NCI-H82 treated with DMSO at 0.1 percent for 48 hours (cell line): ENCODE measurements around the gene CCND3.

Experiments used
- DNase-seq: peaks from one replicate; lab custom pipeline; 2025; ENCODE audit not compliant: unreplicated experiment; lab: John Stamatoyannopoulos, UW

The CCND3 gene

GRCh38 chr6:41927253-41927652, 14.4 kb downstream of the CCND3 start:
- DNase-seq, result no peak

- DNase-seq, result no peak
Measured at GRCh38 chr6:41922154-41922553, 19.5 kb downstream of the CCND3 start.

- no peak for DNase-seq
Measured at GRCh38 chr6:41921712-41921998, 20.0 kb downstream of the CCND3 start.

GRCh38 chr6:41920921-41921711, 20.5 kb downstream of the CCND3 start, which contains the start of the genes BYSL and MED20:
Gene BYSL (plus strand): TSS chr6:41921499. CDS start chr6:41921563, 64 bp downstream.
Gene MED20 (minus strand): TSS chr6:41921139. CDS start chr6:41921018, 121 bp downstream.
- peak; percentile 85 for DNase-seq

GRCh38 chr6:41917528-41917927, 24.1 kb downstream of the CCND3 start:
- no peak for DNase-seq

GRCh38 chr6:41914869-41915530, 26.6 kb downstream of the CCND3 start:
- DNase-seq, result no peak

- no peak for DNase-seq
Measured at GRCh38 chr6:41914343-41914742, 27.3 kb downstream of the CCND3 start.

- DNase-seq, result no peak
Measured at GRCh38 chr6:41909727-41910126, 31.9 kb downstream of the CCND3 start.

GRCh38 chr6:41901882-41902519, 39.6 kb downstream of the CCND3 start:
- no peak for DNase-seq

GRCh38 chr6:41900861-41901260, 40.7 kb downstream of the CCND3 start:
- DNase-seq, result no peak

- no peak for DNase-seq
Measured at GRCh38 chr6:41896281-41896680, 45.3 kb downstream of the CCND3 start.

GRCh38 chr6:41895300-41896233, 46.0 kb downstream of the CCND3 start, which contains the start of gene USP49:
Gene USP49 (minus strand): TSS chr6:41895375. CDS start chr6:41806983, 88,392 bp downstream.
- peak; percentile 91 for DNase-seq

- DNase-seq, result peak; percentile 71
Measured at GRCh38 chr6:41894366-41895299, 47.0 kb downstream of the CCND3 start.

- DNase-seq, result no peak
Measured at GRCh38 chr6:41892921-41893564, 48.6 kb downstream of the CCND3 start.

GRCh38 chr6:41887331-41887751, 54.3 kb downstream of the CCND3 start:
- peak; percentile 92 for DNase-seq

- DNase-seq, result no peak
Measured at GRCh38 chr6:41885930-41886329, 55.7 kb downstream of the CCND3 start.

GRCh38 chr6:41884957-41885356, 56.7 kb downstream of the CCND3 start:
- DNase-seq, result no peak
